ENCODE measurements around the gene ABCB10.

The ABCB10 gene

DNA sequence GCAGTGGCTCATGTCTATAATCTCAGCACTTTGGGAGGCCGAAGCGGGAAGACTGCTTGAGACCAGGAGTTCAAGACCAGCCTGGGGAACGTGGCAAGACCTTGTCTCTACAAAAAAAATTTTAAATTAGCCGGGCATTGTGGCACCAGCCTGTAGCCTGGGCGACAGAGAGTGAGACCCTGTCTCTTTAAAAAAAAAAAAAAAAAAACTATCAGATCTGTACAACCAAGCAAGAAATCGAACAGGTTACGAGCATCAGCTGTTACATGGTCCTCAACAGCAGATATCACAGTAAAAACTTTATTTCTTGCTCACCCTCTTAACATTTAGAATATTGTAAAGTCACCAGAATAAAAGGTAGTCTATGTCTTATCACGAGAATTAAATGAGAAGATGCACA lies 51.9 kb downstream of the ABCB10 start:
- H2AFZ ChIP-seq: no peak overlapping the region
- H3K9me3 ChIP-seq (ENCODE audit: control insufficient read depth, low read length): no peaks in the 10 kb centered on the region
- H3K9ac ChIP-seq: no peak overlapping the region
- no peaks in the 10 kb centered on the region for H3K27me3 ChIP-seq (ENCODE audit: control insufficient read depth, insufficient read depth, low read length)
- no peak overlapping the region for H3K27ac ChIP-seq
- TF ChIP-seq, protein P1, sequence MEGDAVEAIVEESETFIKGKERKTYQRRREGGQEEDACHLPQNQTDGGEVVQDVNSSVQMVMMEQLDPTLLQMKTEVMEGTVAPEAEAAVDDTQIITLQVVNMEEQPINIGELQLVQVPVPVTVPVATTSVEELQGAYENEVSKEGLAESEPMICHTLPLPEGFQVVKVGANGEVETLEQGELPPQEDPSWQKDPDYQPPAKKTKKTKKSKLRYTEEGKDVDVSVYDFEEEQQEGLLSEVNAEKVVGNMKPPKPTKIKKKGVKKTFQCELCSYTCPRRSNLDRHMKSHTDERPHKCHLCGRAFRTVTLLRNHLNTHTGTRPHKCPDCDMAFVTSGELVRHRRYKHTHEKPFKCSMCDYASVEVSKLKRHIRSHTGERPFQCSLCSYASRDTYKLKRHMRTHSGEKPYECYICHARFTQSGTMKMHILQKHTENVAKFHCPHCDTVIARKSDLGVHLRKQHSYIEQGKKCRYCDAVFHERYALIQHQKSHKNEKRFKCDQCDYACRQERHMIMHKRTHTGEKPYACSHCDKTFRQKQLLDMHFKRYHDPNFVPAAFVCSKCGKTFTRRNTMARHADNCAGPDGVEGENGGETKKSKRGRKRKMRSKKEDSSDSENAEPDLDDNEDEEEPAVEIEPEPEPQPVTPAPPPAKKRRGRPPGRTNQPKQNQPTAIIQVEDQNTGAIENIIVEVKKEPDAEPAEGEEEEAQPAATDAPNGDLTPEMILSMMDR (IDR thresholded peaks at IDR 0.05): no peak
- H3K79me2 ChIP-seq: no peaks in the 10 kb centered on the region
- H3K4me3 ChIP-seq (ENCODE audit: low read depth, low read length): peak overlapping the region; percentile 85
- H3K4me1 ChIP-seq: no peaks in the 10 kb centered on the region
- no peaks in the 10 kb centered on the region for H3K36me3 ChIP-seq (ENCODE audit: control insufficient read depth, insufficient read depth, low read length)
- H3K4me2 ChIP-seq (ENCODE audit: low read length): peak overlapping the region; percentile 62

DNA sequence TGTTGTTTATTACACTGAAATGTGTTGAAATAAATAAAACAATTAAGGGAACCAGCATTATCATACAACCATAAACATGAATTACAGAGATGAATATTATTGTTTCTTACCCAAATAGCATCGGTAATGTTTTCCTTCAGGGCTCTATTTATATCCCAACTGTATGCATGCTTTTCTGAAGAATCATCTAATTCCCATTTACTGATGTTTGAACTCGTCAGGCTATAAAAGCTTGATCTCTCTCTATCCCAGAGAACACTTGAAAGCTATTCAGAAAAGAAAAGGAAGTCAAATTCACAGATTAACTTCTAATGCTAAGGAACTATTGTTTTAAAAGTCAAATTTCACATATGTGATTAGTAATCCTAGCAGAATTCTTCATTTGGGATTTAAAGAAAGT lies 62.7 kb downstream of the ABCB10 start:
- H3K4me1 ChIP-seq: no peaks in the 10 kb centered on the region
- no peaks in the 10 kb centered on the region for H3K27me3 ChIP-seq (ENCODE audit: control insufficient read depth, insufficient read depth, low read length)

DNA sequence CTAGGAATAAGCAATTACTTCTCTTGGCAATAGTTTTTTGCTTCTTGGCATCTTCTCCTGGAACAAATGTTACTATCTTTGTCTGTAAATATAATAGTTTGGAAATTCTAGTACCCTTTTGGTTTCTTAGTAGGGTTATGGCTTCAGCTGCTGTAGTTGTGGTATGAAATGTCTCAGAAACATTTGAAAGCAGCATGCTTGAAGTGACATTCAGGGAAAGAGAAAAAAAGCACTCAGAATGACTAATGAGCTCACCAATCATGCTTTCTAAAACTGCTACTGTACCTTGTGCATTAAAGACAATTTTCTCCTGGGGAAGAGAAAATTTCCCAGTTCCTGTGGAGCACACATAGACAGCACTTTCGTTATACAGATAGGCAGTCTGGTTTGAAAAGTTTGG lies 71.3 kb downstream of the ABCB10 start:
- Histone ChIP-seq H3K4me3 (ENCODE audit: low read depth, low read length) (no peak overlapping the region), H3K9me3 (ENCODE audit: control insufficient read depth, low read length) (no peaks in the 10 kb centered on the region), H3K4me2 (ENCODE audit: low read length) (no peak overlapping the region), H3K79me2 (no peaks in the 10 kb centered on the region), H3K27ac (no peak overlapping the region), H3K36me3 (ENCODE audit: control insufficient read depth, insufficient read depth, low read length) (no peaks in the 10 kb centered on the region), H2AFZ (no peak overlapping the region), H3K27me3 (ENCODE audit: control insufficient read depth, insufficient read depth, low read length) (no peaks in the 10 kb centered on the region), H3K4me1 (no peaks in the 10 kb centered on the region), H3K9ac (no peak overlapping the region)
- TF ChIP-seq, protein P1 (IDR thresholded peaks at IDR 0.05): no peak

More for the DNA sequence above, 62.7 kb downstream of the ABCB10 start:
- Histone ChIP-seq H2AFZ (no peak overlapping the region), H3K79me2 (no peaks in the 10 kb centered on the region), H3K9me3 (ENCODE audit: control insufficient read depth, low read length) (no peaks in the 10 kb centered on the region), H3K36me3 (ENCODE audit: control insufficient read depth, insufficient read depth, low read length) (no peaks in the 10 kb centered on the region), H3K4me2 (ENCODE audit: low read length) (no peak overlapping the region), H3K9ac (no peak overlapping the region), H3K27ac (no peak overlapping the region), H3K4me3 (ENCODE audit: low read depth, low read length) (no peak overlapping the region)
- TF ChIP-seq, protein P1 (IDR thresholded peaks at IDR 0.05): no peak

DNA sequence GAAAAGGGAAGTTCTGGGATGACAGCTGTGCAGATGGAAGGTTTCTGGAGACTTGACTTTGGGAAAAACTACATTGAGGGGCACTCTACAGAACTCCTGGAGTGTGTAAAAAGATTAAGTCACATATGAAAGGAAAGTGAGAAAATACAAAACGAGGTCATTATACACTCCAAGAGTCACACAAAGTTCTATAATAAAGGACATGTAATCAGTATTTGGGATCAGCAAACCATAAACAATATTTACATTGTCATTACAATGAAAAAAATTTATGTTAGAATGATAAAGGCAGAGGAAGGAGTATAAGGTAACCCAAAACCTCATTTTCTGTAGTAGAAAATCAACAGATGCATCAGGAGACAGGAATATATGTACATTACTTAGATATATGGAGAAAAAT lies 73.2 kb downstream of the ABCB10 start:
- H3K9me3 ChIP-seq (ENCODE audit: control insufficient read depth, low read length): no peaks in the 10 kb centered on the region
- no peak overlapping the region for H3K9ac ChIP-seq
- no peak overlapping the region for H3K4me3 ChIP-seq (ENCODE audit: low read depth, low read length)
- H3K27ac ChIP-seq: no peak overlapping the region
- no peaks in the 10 kb centered on the region for H3K4me1 ChIP-seq
- H3K36me3 ChIP-seq (ENCODE audit: control insufficient read depth, insufficient read depth, low read length): no peaks in the 10 kb centered on the region
- no peaks in the 10 kb centered on the region for H3K79me2 ChIP-seq
- no peaks in the 10 kb centered on the region for H3K27me3 ChIP-seq (ENCODE audit: control insufficient read depth, insufficient read depth, low read length)
- H3K4me2 ChIP-seq (ENCODE audit: low read length): no peak overlapping the region
- TF ChIP-seq, protein P1 (IDR thresholded peaks at IDR 0.05): no peak
- H2AFZ ChIP-seq: no peak overlapping the region

DNA sequence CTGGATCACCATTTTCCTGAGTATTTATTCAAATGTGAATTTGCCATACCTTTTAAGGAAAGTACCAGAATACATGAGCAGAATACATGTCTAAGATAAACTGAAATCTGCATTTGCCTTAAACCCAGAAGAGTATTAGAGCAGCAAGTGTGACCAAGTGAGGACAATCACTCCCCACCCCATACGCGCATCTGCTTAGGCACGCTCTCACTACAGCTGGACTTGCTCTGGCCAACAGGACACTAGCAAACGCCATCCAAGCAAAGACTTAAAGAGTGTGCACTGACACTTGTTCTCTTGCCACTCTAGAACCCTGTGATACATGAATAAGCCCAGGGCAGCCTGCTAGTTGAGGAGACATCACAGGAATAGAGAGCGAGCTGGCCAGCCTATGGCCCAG lies 76.0 kb downstream of the ABCB10 start:
- H3K4me2 ChIP-seq (ENCODE audit: low read length): no peak overlapping the region
- no peaks in the 10 kb centered on the region for H3K27me3 ChIP-seq (ENCODE audit: control insufficient read depth, insufficient read depth, low read length)
- TF ChIP-seq, protein P1 (IDR thresholded peaks at IDR 0.05): no peak
- no peak overlapping the region for H2AFZ ChIP-seq
- no peaks in the 10 kb centered on the region for H3K36me3 ChIP-seq (ENCODE audit: control insufficient read depth, insufficient read depth, low read length)
- no peaks in the 10 kb centered on the region for H3K9me3 ChIP-seq (ENCODE audit: control insufficient read depth, low read length)
- no peaks in the 10 kb centered on the region for H3K4me1 ChIP-seq
- H3K9ac ChIP-seq: no peak overlapping the region
- no peak overlapping the region for H3K4me3 ChIP-seq (ENCODE audit: low read depth, low read length)
- H3K27ac ChIP-seq: no peak overlapping the region
- H3K79me2 ChIP-seq: no peaks in the 10 kb centered on the region
